H1 (cell line): ENCODE data around the gene RALGAPA1. TPM values are rescaled to one million over a fixed set of nuclear protein-coding genes. Genes with fewer than 3 reads are reported as not detected.
A peak's percentile ranks its signal among the peaks of the same experiment; 100 is the strongest.

Source experiments
- CTCF ChIA-PET: fragments of 300-600 bp; sonication (Branson Sonifier 250); formaldehyde crosslinking; loops from one replicate; lab custom pipeline; 2021; ENCODE audit not compliant: partially characterized antibody; lab: Charles Lee
- POLR2A ChIA-PET: fragments of 300-600 bp; sonication (Branson Sonifier 250); formaldehyde crosslinking; loops from one replicate; lab custom pipeline; 2021; ENCODE audit warnings: inconsistent platforms; ENCODE audit not compliant: partially characterized antibody; lab: Charles Lee
- DNase-seq, 2 experiments: peaks; one replicate each; pipeline versions ENCODE4 v3.0.0 to v3.0.0-alpha.2; 2010 to 2022; ENCODE audit warnings: low spot score in 2 of 2, low read depth in 1 of 2, mixed read lengths in 1 of 2
- FAIRE-seq: peaks from 2 replicates; lab custom pipeline; 2011; peaks lifted over from hg19 to GRCh38; lab: Jason Lieb, UNC
- H2AFZ ChIP-seq: 2 replicates; pipeline ENCODE4 v1.8.1; 2012; ENCODE audit warnings: low read length, inconsistent platforms
- H2AK5ac ChIP-seq: 2 replicates; pipeline ENCODE4 v1.6.1; 2013; ENCODE audit warnings: low read depth, low read length
- H2BK120ac ChIP-seq: replicated peaks from 2 replicates; pipeline ENCODE3; 2013; ENCODE audit warnings: low read depth, low read length, inconsistent platforms
- H2BK12ac ChIP-seq: 2 replicates; pipeline ENCODE4 v1.6.1; 2013; ENCODE audit warnings: low read depth, low read length
- H2BK15ac ChIP-seq: 2 replicates; pipeline ENCODE4 v1.6.1; 2013; ENCODE audit warnings: low read length
- H2BK20ac ChIP-seq: 2 replicates; pipeline ENCODE4 v1.6.1; 2013; ENCODE audit warnings: low read length
- H2BK5ac ChIP-seq: 2 replicates; pipeline ENCODE4 v1.6.1; 2013; ENCODE audit warnings: low read depth, low read length
- H3K14ac ChIP-seq: 2 replicates; pipeline ENCODE4 v1.6.1; 2013; ENCODE audit warnings: inconsistent platforms; ENCODE audit not compliant: insufficient read length
- H3K18ac ChIP-seq: 2 replicates; pipeline ENCODE4 v1.6.1; 2013; ENCODE audit warnings: low read length; ENCODE audit errors: extremely low read depth
- H3K23ac ChIP-seq: 2 replicates; pipeline ENCODE4 v1.6.1; 2013; ENCODE audit warnings: inconsistent platforms; ENCODE audit not compliant: insufficient read length
- H3K23me2 ChIP-seq: 2 replicates; pipeline ENCODE4 v1.6.1; 2013; ENCODE audit warnings: low read depth, low read length
- H3K27ac ChIP-seq: 2 replicates; pipeline ENCODE4 v1.6.1; 2011; ENCODE audit warnings: low read depth, low read length, inconsistent platforms
- H3K27me3 ChIP-seq, 4 experiments: replicated peaks in 1 of 4; 1 replicate in 1 of 4; 2 replicates in 3 of 4; pipeline versions ENCODE4 v1.6.1 to v1.8.1; 2011 to 2013; ENCODE audit warnings: low read length in 3 of 4, mild to moderate bottlenecking in 3 of 4, inconsistent platforms in 2 of 4, mixed read lengths in 2 of 4, moderate library complexity in 1 of 4; ENCODE audit not compliant: control insufficient read depth in 3 of 4, insufficient read depth in 3 of 4; ENCODE audit errors: extremely low read depth in 1 of 4
- H3K36me3 ChIP-seq, 4 experiments: 2 replicates each; pipeline versions ENCODE4 v1.6.1 to v1.8.1; 2011 to 2013; ENCODE audit warnings: mild to moderate bottlenecking in 4 of 4, low read length in 3 of 4, moderate library complexity in 2 of 4, control low read depth in 1 of 4, inconsistent platforms in 1 of 4; ENCODE audit not compliant: insufficient read depth in 4 of 4, control insufficient read depth in 2 of 4
- H3K4ac ChIP-seq: replicated peaks from 2 replicates; pipeline ENCODE3; 2013; ENCODE audit warnings: low read length, low read depth, mixed read lengths, inconsistent platforms; ENCODE audit not compliant: insufficient read length
- H3K4me1 ChIP-seq, 4 experiments: replicated peaks in 1 of 4; 1 replicate in 1 of 4; 2 replicates in 3 of 4; pipeline versions ENCODE4 v1.6.1 to v1.8.1; 2011 to 2013; ENCODE audit warnings: low read length in 3 of 4, inconsistent platforms in 2 of 4, mixed read lengths in 1 of 4; ENCODE audit not compliant: insufficient read depth in 4 of 4, control insufficient read depth in 3 of 4
- H3K4me2 ChIP-seq, 2 experiments: 2 replicates each; pipeline versions ENCODE4 v1.6.1 to v1.8.1; 2011 to 2013; ENCODE audit warnings: low read depth in 2 of 2, low read length in 2 of 2, control low read depth in 1 of 2, inconsistent platforms in 1 of 2, mild to moderate bottlenecking in 1 of 2; ENCODE audit not compliant: insufficient read depth in 1 of 2
- H3K4me3 ChIP-seq, 4 experiments: fragments of 200-600, 300-600 bp in 1 of 4; sonication (generic), shearing (Covaris generic), sonication (Bioruptor Twin) in 1 of 4; 2 replicates each; pipeline versions ENCODE4 v1.5.1 to v1.8.1; 2011 to 2016; ENCODE audit warnings: low read length in 4 of 4, low read depth in 3 of 4, control low read depth in 2 of 4, inconsistent platforms in 2 of 4, mild to moderate bottlenecking in 2 of 4, mixed read lengths in 1 of 4, moderate library complexity in 1 of 4; ENCODE audit not compliant: insufficient read depth in 2 of 4; ENCODE audit errors: extremely low read depth in 1 of 4
- H3K56ac ChIP-seq: replicated peaks from 2 replicates; pipeline ENCODE3; 2013; ENCODE audit warnings: low read depth, mild to moderate bottlenecking, mixed read lengths, low read length, inconsistent platforms; ENCODE audit not compliant: insufficient read length
- H3K79me1 ChIP-seq: 2 replicates; pipeline ENCODE4 v1.6.1; 2013; ENCODE audit warnings: low read depth, low read length, control low read depth
- H3K79me2 ChIP-seq, 2 experiments: 2 replicates each; pipeline versions ENCODE4 v1.6.1 to v1.8.1; 2012 to 2013; ENCODE audit warnings: low read length in 2 of 2, mild to moderate bottlenecking in 2 of 2, inconsistent platforms in 1 of 2; ENCODE audit not compliant: insufficient read depth in 2 of 2, control insufficient read depth in 1 of 2
- H3K9ac ChIP-seq, 4 experiments: replicated peaks in 1 of 4; 1 replicate in 1 of 4; 2 replicates in 3 of 4; pipeline versions ENCODE4 v1.6.1 to v1.8.1; 2011 to 2013; ENCODE audit warnings: low read depth in 3 of 4, low read length in 3 of 4, control low read depth in 2 of 4, mild to moderate bottlenecking in 2 of 4, moderate library complexity in 2 of 4, inconsistent platforms in 1 of 4; ENCODE audit errors: extremely low read depth in 1 of 4
- H3K9me3 ChIP-seq, 2 experiments: 2 replicates each; pipeline versions ENCODE4 v1.6.1 to v1.8.1; 2012 to 2013; ENCODE audit warnings: mild to moderate bottlenecking in 2 of 2, moderate library complexity in 2 of 2, control low read depth in 1 of 2, inconsistent platforms in 1 of 2, low read depth in 1 of 2, low read length in 1 of 2, mixed read lengths in 1 of 2; ENCODE audit not compliant: insufficient read depth in 2 of 2
- H4K20me1 ChIP-seq, 2 experiments: replicated peaks in 1 of 2; 2 replicates each; pipeline versions ENCODE3 to v1.8.1; 2011 to 2013; ENCODE audit warnings: inconsistent platforms in 2 of 2, low read length in 2 of 2, mild to moderate bottlenecking in 1 of 2; ENCODE audit not compliant: insufficient read depth in 2 of 2, control insufficient read depth in 1 of 2
- H4K5ac ChIP-seq: 2 replicates; pipeline ENCODE4 v1.6.1; 2013; ENCODE audit warnings: low read length, low read depth, mixed read lengths, inconsistent platforms; ENCODE audit not compliant: insufficient read length
- H4K8ac ChIP-seq: 2 replicates; pipeline ENCODE4 v1.8.0; 2013; ENCODE audit warnings: mild to moderate bottlenecking, moderate library complexity, low read length, inconsistent platforms; ENCODE audit not compliant: insufficient read depth; ENCODE audit errors: extremely low read depth
- H4K91ac ChIP-seq: replicated peaks from 2 replicates; pipeline ENCODE3; 2013; ENCODE audit warnings: low read length, mixed read lengths, inconsistent platforms; ENCODE audit not compliant: insufficient read length
- ASH2L ChIP-seq: fragments of 200-600, 300-600 bp; sonication (generic); IDR thresholded peaks from one replicate; pipeline ENCODE4 v1.7.1; 2017; ENCODE audit warnings: low read length
- BACH1 ChIP-seq: IDR thresholded peaks from 2 replicates; pipeline ENCODE4 v1.6.1; 2012; ENCODE audit warnings: low read length, improper control_type of control experiment
- BCL11A ChIP-seq, 2 experiments: IDR thresholded peaks; one replicate each; pipeline ENCODE4 v1.6.1; 2011; ENCODE audit warnings: low read depth in 2 of 2, low read length in 2 of 2, mild to moderate bottlenecking in 2 of 2
- CHD1 ChIP-seq: IDR thresholded peaks from 2 replicates; pipeline ENCODE4 v1.6.1; 2012; ENCODE audit warnings: low read depth, low read length, improper control_type of control experiment
- GABPA ChIP-seq: IDR thresholded peaks from 2 replicates; pipeline ENCODE4 v1.6.1; 2011; ENCODE audit warnings: mild to moderate bottlenecking, low read length, moderate library complexity, borderline replicate concordance; ENCODE audit not compliant: insufficient read depth
- GTF2F1 ChIP-seq: IDR thresholded peaks from 2 replicates; pipeline ENCODE4 v1.6.1; 2012; ENCODE audit warnings: low read depth, low read length, improper control_type of control experiment, borderline replicate concordance
- HDAC6 ChIP-seq: IDR thresholded peaks from one replicate; pipeline ENCODE4 v1.7.1; 2012; ENCODE audit warnings: low read depth, mild to moderate bottlenecking, inconsistent platforms, low read length, moderate library complexity
- MAX ChIP-seq: IDR thresholded peaks from 2 replicates; pipeline ENCODE4 v1.6.1; 2012; ENCODE audit warnings: inconsistent platforms
- POLR2A ChIP-seq, 2 experiments: IDR thresholded peaks; 1 replicate in 1 of 2; 2 replicates in 1 of 2; pipeline ENCODE4 v1.6.1; 2011; ENCODE audit warnings: low read depth in 2 of 2, low read length in 2 of 2, mild to moderate bottlenecking in 2 of 2; ENCODE audit errors: control extremely low read depth in 1 of 2
- POLR2AphosphoS5 ChIP-seq: IDR thresholded peaks from 2 replicates; pipeline ENCODE4 v1.6.1; 2011; ENCODE audit warnings: low read depth, low read length
- RNF2 ChIP-seq: fragments of 200-900, 300-1000 bp; sonication (generic); IDR thresholded peaks from 2 replicates; pipeline ENCODE4 v1.7.1; 2016; ENCODE audit warnings: borderline replicate concordance, low read depth, mild to moderate bottlenecking, antibody characterized with exemption, low read length; ENCODE audit not compliant: poor library complexity, severe bottlenecking; ENCODE audit errors: missing control alignments
- SP2 ChIP-seq: IDR thresholded peaks from 2 replicates; pipeline ENCODE4 v1.6.1; 2012; ENCODE audit warnings: mild to moderate bottlenecking, low read length, inconsistent platforms
- TAF7 ChIP-seq: optimal IDR thresholded peaks from 2 replicates; pipeline ENCODE3; 2011; ENCODE audit warnings: low read depth, mild to moderate bottlenecking, inconsistent platforms, low read length, moderate library complexity, borderline replicate concordance
- TBP ChIP-seq: IDR thresholded peaks from 2 replicates; pipeline ENCODE4 v1.6.1; 2011; ENCODE audit warnings: low read depth, low read length, improper control_type of control experiment
- WGBS, 2 experiments: shearing (Covaris generic) in 1 of 2; methylation state at CpG; one replicate each; pipeline versions ENCODE4 v1.1.6 to v1.1.7; 2013 to 2015; ENCODE audit warnings: low lambda C conversion rate in 2 of 2, mixed read lengths in 2 of 2, inconsistent platforms in 1 of 2, low coverage in 1 of 2, missing lambda C conversion rate in 1 of 2; ENCODE audit not compliant: insufficient replicate concordance in 2 of 2, insufficient coverage in 1 of 2, insufficient read length in 1 of 2; ENCODE audit errors: extremely low coverage in 1 of 2, missing lambda C conversion rate in 1 of 2; 5-methylcytosine and 5-hydroxymethylcytosine counted together
- polyA plus RNA-seq, 7 experiments: library from polyadenylated mRNA; depleted of rRNA in 3 of 7; stranded (reverse) in 5 of 7; unstranded in 2 of 7; fragments of >200 nt in 5 of 7; fragments of 200-250 nt in 2 of 7; gene quantifications; 1 replicate in 5 of 7; 2 replicates in 1 of 7; 4 replicates in 1 of 7; pipeline versions ENCODE4 v1.2.1 to v1.2.3, GENCODE V29; 2011 to 2013; ENCODE audit warnings: missing spikeins in 2 of 7, mixed read lengths in 2 of 7
- total RNA-seq: library from RNA; stranded (reverse); fragmentation: NEBNext Ultra II Directional; extraction: Animal tissue kit (Norgen Biotek cat#: 25700); gene quantifications from 2 replicates; pipeline ENCODE4 v1.2.1, GENCODE V29; 2021

RALGAPA1 gene
- total and polyA plus RNA-seq, 2 of the 8 experiments (the other 6 are each of a cell fraction or from before 2014, with no cell fraction given), result 4.2 to 26.7 TPM

GRCh38 chr14:35532783-35533356 is 276.2 kb downstream of the RALGAPA1 start:
- Histone ChIP-seq H2BK12ac (no peak overlapping the region), H4K5ac (no peak overlapping the region)
- TF ChIP-seq POLR2A (IDR thresholded peaks at IDR 0.05; ENCODE audit: control extremely low read depth in 1 of 2, low read depth in 2 of 2, low read length in 2 of 2), result no peak
- TF ChIP-seq ASH2L, result no peak
- TF ChIP-seq BACH1, result no peak
- TF ChIP-seq GABPA, result no peak
- TF ChIP-seq BCL11A (IDR thresholded peaks at IDR 0.05; ENCODE audit: low read depth in 2 of 2, low read length in 2 of 2), result no peak
- no peak for TF ChIP-seq CHD1
- no peak for TF ChIP-seq HDAC6
- TF ChIP-seq POLR2AphosphoS5, result no peak
- TF ChIP-seq MAX, result no peak
- TF ChIP-seq SP2, result no peak
- TF ChIP-seq TBP, result no peak
- no peak for TF ChIP-seq TAF7
- no peak for TF ChIP-seq RNF2
- TF ChIP-seq GTF2F1, result no peak

More at GRCh38 chr14:35532783-35533356, 276.2 kb downstream of the RALGAPA1 start:
- H3K9me3 ChIP-seq, result no peaks in the 10 kb centered on the region
- H3K4me3 ChIP-seq, result peak overlapping the region; percentile 58 to 78 (median 65)
- H3K27me3 ChIP-seq, result peaks cover 19 to 57% (median 39%) of the 10 kb centered on the region in 4 experiments
- H3K79me1 ChIP-seq, result no peaks in the 10 kb centered on the region
- no peak overlapping the region for H2BK15ac ChIP-seq
- H2BK20ac ChIP-seq, result no peak overlapping the region
- no peak overlapping the region for H3K23ac ChIP-seq
- no peak overlapping the region for H3K56ac ChIP-seq
- H3K14ac ChIP-seq, result no peak overlapping the region
- no peak overlapping the region for H4K8ac ChIP-seq
- CTCF ChIA-PET, result interaction anchor here (1.0 to 2.8 kb wide), 7 partner anchors 18 to 156 kb away, joined by 3 to 11 read pairs (median 3); no protein-coding TSS in a partner anchor
- H3K4me1 ChIP-seq, result peaks cover 0 to 9% (median 3%) of the 10 kb centered on the region in 4 experiments; a peak in 5 of 7 replicates
- FAIRE-seq (no peak), DNase-seq (no peak)
- no peak overlapping the region for H2BK120ac ChIP-seq
- H3K23me2 ChIP-seq, result peaks cover 18% of the 10 kb centered on the region
- H2BK5ac ChIP-seq, result no peak overlapping the region
- H3K18ac ChIP-seq, result no peak overlapping the region
- H3K4me2 ChIP-seq, result peak overlapping the region; percentile 75 to 95
- no peak overlapping the region for H3K4ac ChIP-seq
- peaks cover 6 to 9% of the 10 kb centered on the region in 2 experiments for H4K20me1 ChIP-seq
- H2AK5ac ChIP-seq, result no peak overlapping the region
- H3K27ac ChIP-seq, result no peak overlapping the region
- peak overlapping the region; percentile 76; the same call in 1 of the 2 replicates for H2AFZ ChIP-seq
- H3K9ac ChIP-seq, result no peak overlapping the region
- H4K91ac ChIP-seq, result no peak overlapping the region
- no peaks in the 10 kb centered on the region for H3K79me2 ChIP-seq
- H3K36me3 ChIP-seq, result no peaks in the 10 kb centered on the region
- WGBS, 2 experiments, result 18% methylated on average over 6 of the region's 6 CpGs; no CpG with 5 or more reads in 1 of the 2 experiments
- POLR2A ChIA-PET, result no interaction called here
